HepG2 (cell line): Measurements from ENCODE around the gene DNPH1. TPM values are rescaled to one million over a fixed set of nuclear protein-coding genes. Genes with fewer than 3 reads are reported as not detected.

Experiments
- ATAC-seq: fragments of 200-7000 bp; cut with Tn5 transposase; 3 replicates; pipeline ENCODE4 v1.9.1; 2020; ENCODE audit warnings: mild to moderate bottlenecking, moderate library complexity
- BruUV-seq: library from RNA; stranded (reverse); fragments of 400-500 nt; replicated peaks from 2 replicates; lab custom pipeline; 2021; lab: Mats Ljungman, UMichigan
- CTCF ChIA-PET: fragments of 300-600 bp; formaldehyde crosslinking; extraction: SDS; loops from one replicate; lab custom pipeline; 2021; ENCODE audit warnings: low total read pairs, inconsistent platforms, low intra/inter-chr PET ratio; lab: Yijun Ruan, JAX
- POLR2A ChIA-PET: fragments of 350-600 bp; sonication (Branson Sonifier 250); formaldehyde crosslinking; loops from one replicate; lab custom pipeline; 2020; ENCODE audit warnings: antibody characterized with exemption, inconsistent platforms; lab: Yijun Ruan, JAX
- DNase-seq: peaks from one replicate; pipeline ENCODE4 v3.0.0-alpha.2; 2015; ENCODE audit warnings: low spot score
- FAIRE-seq: peaks from 3 replicates; lab custom pipeline; 2011; peaks lifted over from hg19 to GRCh38; lab: Jason Lieb, UNC
- H2AFZ ChIP-seq: one replicate; pipeline ENCODE4 v1.6.1; 2011; ENCODE audit warnings: low read length, inconsistent platforms
- H3K27ac ChIP-seq: fragments of 300-600 bp; 3 replicates; pipeline ENCODE4 v1.8.0; 2011; ENCODE audit warnings: mixed run types, mild to moderate bottlenecking, mixed read lengths, low read length, inconsistent platforms; ENCODE audit not compliant: insufficient read depth; ENCODE audit errors: extremely low read length
- H3K27me3 ChIP-seq, 2 experiments: fragments of 200-600 bp in 1 of 2; 2 replicates in 1 of 2; 3 replicates in 1 of 2; pipeline versions ENCODE4 v1.6.0 to v1.8.0; 2011; ENCODE audit warnings: low read length in 2 of 2, mild to moderate bottlenecking in 2 of 2, moderate library complexity in 2 of 2, inconsistent platforms in 1 of 2; ENCODE audit not compliant: insufficient read depth in 2 of 2, control insufficient read depth in 1 of 2
- H3K36me3 ChIP-seq, 2 experiments: fragments of 200-600 bp in 1 of 2; replicated peaks in 1 of 2; 2 replicates in 1 of 2; 3 replicates in 1 of 2; pipeline versions ENCODE4 v1.5.1 to v1.8.0; 2011; ENCODE audit warnings: low read length in 2 of 2, inconsistent platforms in 1 of 2; ENCODE audit not compliant: insufficient read depth in 2 of 2, control insufficient read depth in 1 of 2
- H3K4me1 ChIP-seq: 2 replicates; pipeline ENCODE4 v1.5.1; 2012; ENCODE audit warnings: low read length, inconsistent platforms; ENCODE audit not compliant: insufficient read depth
- H3K4me2 ChIP-seq: 2 replicates; pipeline ENCODE4 v1.6.0; 2011; ENCODE audit warnings: low read depth, low read length, inconsistent platforms
- H3K4me3 ChIP-seq, 3 experiments: fragments of 200-600 bp in 1 of 3; sonication (generic), shearing (Covaris generic) in 1 of 3; replicated peaks in 1 of 3; 2 replicates each; pipeline ENCODE4 v1.5.1; 2011 to 2016; ENCODE audit warnings: low read length in 3 of 3, inconsistent platforms in 2 of 3, low read depth in 2 of 3, mild to moderate bottlenecking in 2 of 3, control low read depth in 1 of 3, mixed read lengths in 1 of 3; ENCODE audit not compliant: insufficient read depth in 1 of 3
- H3K79me2 ChIP-seq: one replicate; pipeline ENCODE4 v1.6.1; 2011; ENCODE audit warnings: low read length, inconsistent platforms; ENCODE audit not compliant: insufficient read depth
- H3K9ac ChIP-seq: 2 replicates; pipeline ENCODE4 v1.6.0; 2011; ENCODE audit warnings: mild to moderate bottlenecking, low read depth, low read length, inconsistent platforms; ENCODE audit not compliant: insufficient read depth
- H3K9me3 ChIP-seq: 2 replicates; pipeline ENCODE4 v1.5.1; 2012; ENCODE audit warnings: mild to moderate bottlenecking, low read length
- H4K20me1 ChIP-seq: 2 replicates; pipeline ENCODE4 v1.6.0; 2011; ENCODE audit warnings: inconsistent platforms, mild to moderate bottlenecking, low read length, moderate library complexity; ENCODE audit not compliant: insufficient read depth
- JUN ChIP-seq: sonication (generic); formaldehyde crosslinking; IDR thresholded peaks from 2 replicates; pipeline ENCODE4 v1.4.0; 2020; ENCODE audit warnings: mild to moderate bottlenecking, missing genetic modification reagents
- MAFF ChIP-seq: IDR thresholded peaks from 2 replicates; pipeline ENCODE4 v1.6.1; 2011; ENCODE audit warnings: low read depth, low read length, improper control_type of control experiment
- MAFG ChIP-seq: sonication (generic); formaldehyde crosslinking; IDR thresholded peaks from 2 replicates; pipeline ENCODE4 v1.5.1; 2020; ENCODE audit warnings: mild to moderate bottlenecking, missing genetic modification reagents
- MAFK ChIP-seq, 2 experiments: IDR thresholded peaks in 1 of 2; conservative IDR thresholded peaks in 1 of 2; 2 replicates each; pipeline ENCODE4 v1.6.1; 2011; ENCODE audit warnings: improper control_type of control experiment in 2 of 2, low read length in 2 of 2
- MIER2 ChIP-seq: IDR thresholded peaks from 2 replicates; pipeline ENCODE4 v1.6.1; 2016; ENCODE audit warnings: missing biosample characterization, missing genetic modification reagents
- RXRA ChIP-seq: sonication (generic); formaldehyde crosslinking; IDR thresholded peaks from 2 replicates; pipeline ENCODE4 v1.5.1; 2020; ENCODE audit warnings: missing genetic modification reagents
- ZNF496 ChIP-seq: sonication (generic); formaldehyde crosslinking; IDR thresholded peaks from 2 replicates; pipeline ENCODE4 v1.8.1; 2023; ENCODE audit warnings: mild to moderate bottlenecking, moderate library complexity, missing genetic modification reagents; ENCODE audit not compliant: insufficient replicate concordance
- ZSCAN25 ChIP-seq: sonication (generic); formaldehyde crosslinking; IDR thresholded peaks from 2 replicates; pipeline ENCODE4 v1.8.0; 2022; ENCODE audit warnings: mild to moderate bottlenecking, missing genetic modification reagents
- ZXDC ChIP-seq: sonication (generic); formaldehyde crosslinking; IDR thresholded peaks from 2 replicates; pipeline ENCODE4 v1.5.0; 2020; ENCODE audit warnings: mild to moderate bottlenecking, missing genetic modification reagents
- WGBS: methylation state at CpG from one replicate; pipeline ENCODE4 v1.1.6; 2017; ENCODE audit warnings: low lambda C conversion rate; 5-methylcytosine and 5-hydroxymethylcytosine counted together
- in situ Hi-C: cut with HindIII; loops from 2 replicates; pipeline ENCODE4 v1.10.0; 2017; ENCODE audit warnings: low pct_unique_long_range_greater_than_20kb; ENCODE audit not compliant: extremely low pct_ligation_motif_present
- intact Hi-C: fragments of 100-400 bp; cut with micrococcal nuclease; formaldehyde crosslinking; loops from one replicate; pipeline ENCODE4 v1.10.0; 2022; ENCODE audit not compliant: unreplicated experiment
- polyA plus RNA-seq, 8 experiments: library from polyadenylated mRNA; depleted of rRNA in 3 of 8; stranded (reverse) in 7 of 8; unstranded in 1 of 8; fragments of >200 nt; fragmentation: Illumina TruSeq in 4 of 8; extraction: Trizol in 4 of 8; gene quantifications; 2 replicates each; pipeline versions ENCODE4 v1.2.1 to v1.2.3, GENCODE V29; 2011 to 2016; ENCODE audit warnings: low read depth in 4 of 8, missing spikeins in 1 of 8, mixed read lengths in 1 of 8; ENCODE audit not compliant: insufficient read depth in 1 of 8
- total RNA-seq, 5 experiments: library from RNA; depleted of rRNA; stranded (reverse); fragments of >200 nt; fragmentation: Illumina TruSeq; extraction: Trizol; gene quantifications; 2 replicates each; pipeline ENCODE4 v1.2.3, GENCODE V29; 2016; ENCODE audit warnings: low read depth in 1 of 5

Gene DNPH1
- total and polyA plus RNA-seq, 2 of the 13 experiments (the other 11 are each of a cell fraction or from before 2014, with no cell fraction given), result 56.5 to 75.1 TPM

- intact Hi-C loops, result no loop called here
- H2AFZ ChIP-seq, result peak overlapping the region; percentile 3
- H3K36me3 ChIP-seq, result no peaks in the 10 kb centered on the region
- peak; percentile 98 for TF ChIP-seq MAFF
- no peak for TF ChIP-seq ZXDC (CRISPR knock-in tag)
- TF ChIP-seq ZSCAN25 (CRISPR knock-in tag), result 0 out of 2 replicates have a peak, but pooled peaks have one; percentile 3
- no peak for TF ChIP-seq JUN (CRISPR knock-in tag)
- no peak for TF ChIP-seq RXRA (CRISPR knock-in tag)
- TF ChIP-seq MIER2 (CRISPR knock-in tag), result 0 out of 2 replicates have a peak, but pooled peaks have one; percentile 17
- TF ChIP-seq MAFG (CRISPR knock-in tag), result peak; percentile 81; the same call in 1 of the 2 replicates
- no peak for TF ChIP-seq ZNF496
- TF ChIP-seq MAFK (conservative IDR thresholded peaks at IDR 0.05 in 1 of 2, IDR thresholded peaks at IDR 0.05 in 1 of 2; ENCODE audit: low read length in 2 of 2), result peak; percentile 99
- no peaks in the 10 kb centered on the region for H3K9me3 ChIP-seq
- POLR2A ChIA-PET, result interaction anchor here (0.7 to 1.3 kb wide), 4 partner anchors 10 to 198 kb away, joined by 3 to 4 read pairs (median 3); partner anchors contain the start of gene ABCC10
- no peaks in the 10 kb centered on the region for H3K79me2 ChIP-seq
- H4K20me1 ChIP-seq, result no peaks in the 10 kb centered on the region
- DNase-seq (no peak), ATAC-seq (no peak), FAIRE-seq (no peak)
- no peak overlapping the region for H3K9ac ChIP-seq
- in situ Hi-C loops, result no loop called here
- H3K4me2 ChIP-seq, result peak overlapping the region; percentile 73
- no peak overlapping the region for H3K27ac ChIP-seq
- 13% methylated on average over 4 of the region's 4 CpGs for WGBS
- BruUV-seq, result no TSS peak
- H3K4me3 ChIP-seq, result peak overlapping the region in 1 of 3 experiments; percentile 58; a peak in 2 of 6 replicates
- H3K4me1 ChIP-seq, result peaks cover 53% of the 10 kb centered on the region
- CTCF ChIA-PET, result no interaction called here
- H3K27me3 ChIP-seq, result peaks cover 9 to 48% of the 10 kb centered on the region in 2 experiments
These were observed 28.9 kb upstream of the DNPH1 start for GRCh38 chr6:43258180-43258579.
